NCI-H526 (cell line): ENCODE measurements around the gene MFSD6L.

Experiments
- DNase-seq, 2 experiments: peaks; one replicate each; lab custom pipeline; 2025; lab: John Stamatoyannopoulos, UW

MFSD6L gene

DNA sequence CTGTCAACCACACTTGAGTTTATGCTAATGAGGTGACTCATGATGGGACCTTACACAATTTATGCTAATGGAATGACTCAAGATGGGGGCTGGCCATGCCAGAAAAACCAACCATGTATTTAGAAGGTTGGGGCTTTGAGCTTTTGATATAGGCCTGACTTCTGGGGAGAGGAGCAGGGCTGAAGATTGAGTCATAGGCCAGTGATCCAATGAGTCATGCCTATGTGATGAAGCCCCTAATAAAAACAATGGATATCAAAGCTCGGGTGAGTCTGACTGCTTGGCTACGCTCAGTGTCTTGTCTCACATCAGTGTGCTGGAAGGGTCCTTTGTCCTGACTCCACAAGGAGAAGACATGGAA, 7.3 kb downstream of the MFSD6L start:
- DNase-seq = no peak

DNA sequence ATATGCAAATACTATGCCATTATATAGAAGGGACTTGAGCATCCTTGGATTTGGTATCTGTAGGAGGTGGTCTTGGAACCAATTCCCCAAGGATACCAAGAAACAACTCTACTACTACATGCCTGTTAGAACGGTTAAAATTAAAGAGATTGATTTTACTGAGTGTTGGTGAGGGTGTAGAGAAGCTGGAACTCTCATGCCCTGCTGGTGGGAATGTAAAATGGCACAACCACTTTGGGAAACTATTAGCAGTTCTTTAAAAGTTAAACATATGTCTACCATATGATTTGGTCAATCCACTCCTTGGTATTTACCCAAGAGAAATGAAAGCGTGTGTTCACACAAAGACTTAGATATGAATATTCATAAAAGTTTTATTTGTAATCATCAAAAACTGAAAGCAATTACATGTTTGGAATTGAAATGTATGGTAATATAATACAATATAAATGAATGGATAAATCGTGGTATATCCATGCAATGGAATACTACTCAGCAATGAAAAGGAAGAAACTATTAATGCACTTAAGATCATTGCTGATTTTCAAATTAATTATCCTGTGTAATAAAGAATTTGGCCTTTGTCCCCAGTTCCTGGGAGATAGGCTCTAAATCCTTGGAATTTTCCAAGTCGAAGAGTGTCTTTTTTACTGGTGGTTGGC, 7.8 kb downstream of the MFSD6L start:
- DNase-seq = no peak

DNA sequence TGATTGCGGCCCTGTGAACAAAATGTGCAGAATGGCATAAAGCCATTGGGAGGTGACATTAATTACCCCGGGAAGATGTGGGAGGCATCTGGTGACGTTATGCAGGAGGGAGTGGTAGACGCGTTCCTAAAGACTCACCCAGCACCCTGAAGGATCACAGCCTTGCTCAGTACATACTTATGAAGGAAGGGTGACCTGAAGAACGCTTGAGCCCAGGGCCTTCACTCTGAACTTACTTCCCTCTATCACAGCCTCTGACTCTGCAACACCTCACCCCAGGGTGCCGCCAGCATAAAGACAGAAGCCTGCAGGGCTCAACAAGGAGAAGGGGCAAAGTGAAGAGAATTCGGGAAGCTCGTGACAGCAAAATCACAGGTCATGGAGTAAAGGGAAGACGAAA, 9.4 kb downstream of the MFSD6L start:
- DNase-seq = no peak

DNA sequence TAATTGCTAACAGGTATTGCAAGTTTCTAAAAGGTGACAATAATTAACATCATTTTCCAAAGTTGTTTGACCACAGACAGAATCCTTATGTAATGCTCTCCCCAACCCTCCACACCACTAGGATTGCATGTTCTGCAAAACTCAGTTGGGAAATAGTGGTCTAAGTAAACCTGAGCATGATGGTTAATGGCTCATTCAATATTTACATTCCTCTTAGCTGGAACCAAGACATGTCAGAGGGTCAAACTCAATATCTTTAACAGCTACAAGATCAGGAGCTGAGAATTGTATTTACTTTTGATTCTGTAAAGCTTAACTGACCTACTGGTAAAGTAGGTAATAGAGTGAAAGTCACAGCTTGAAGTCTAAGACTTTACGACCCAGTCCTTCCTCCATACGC, 10.2 kb downstream of the MFSD6L start:
- no peak for DNase-seq

DNA sequence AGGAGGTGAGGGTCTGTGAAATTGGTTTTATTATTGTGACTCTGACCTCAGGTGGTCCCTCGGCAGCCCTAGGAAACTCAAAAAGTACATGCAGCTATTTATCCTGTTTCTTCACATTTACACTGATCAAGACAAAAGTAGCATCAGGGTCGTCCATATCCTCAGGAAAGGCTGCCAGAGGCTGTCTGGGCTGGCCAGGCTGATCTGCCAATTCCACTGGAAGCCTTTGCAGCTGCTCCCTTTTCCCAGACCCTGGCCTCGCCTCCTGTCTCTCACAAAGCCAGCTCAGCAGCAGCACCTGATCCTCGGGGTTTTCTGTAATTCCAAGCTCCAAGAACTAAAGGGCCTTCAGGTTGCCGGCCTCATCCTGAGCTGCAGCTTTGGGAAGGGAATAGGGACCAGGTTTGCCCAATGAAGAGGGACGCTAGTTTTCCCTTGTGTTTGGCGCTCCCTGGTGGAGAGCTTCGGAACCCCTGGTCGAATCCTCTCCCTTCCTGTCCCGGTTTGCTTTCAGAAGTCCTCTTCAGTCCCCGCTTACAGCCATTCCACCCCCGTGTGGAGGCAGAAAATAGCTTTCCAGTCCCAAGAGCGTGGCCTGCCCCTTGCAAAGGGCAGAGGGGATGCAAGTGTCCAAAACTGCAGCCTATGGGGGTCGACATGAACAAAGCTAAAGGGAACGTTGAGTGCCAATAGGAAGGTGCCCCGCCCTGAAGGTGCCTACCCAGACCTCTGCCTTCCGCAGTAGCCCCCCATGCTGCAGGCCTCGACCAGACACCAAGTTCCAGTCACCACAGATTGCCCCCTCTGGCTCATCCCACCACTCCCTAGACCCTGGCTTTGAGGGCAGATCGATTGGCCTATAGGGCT, 13.4 kb downstream of the MFSD6L start:
- peak; percentile 7 to 70 for DNase-seq

DNA sequence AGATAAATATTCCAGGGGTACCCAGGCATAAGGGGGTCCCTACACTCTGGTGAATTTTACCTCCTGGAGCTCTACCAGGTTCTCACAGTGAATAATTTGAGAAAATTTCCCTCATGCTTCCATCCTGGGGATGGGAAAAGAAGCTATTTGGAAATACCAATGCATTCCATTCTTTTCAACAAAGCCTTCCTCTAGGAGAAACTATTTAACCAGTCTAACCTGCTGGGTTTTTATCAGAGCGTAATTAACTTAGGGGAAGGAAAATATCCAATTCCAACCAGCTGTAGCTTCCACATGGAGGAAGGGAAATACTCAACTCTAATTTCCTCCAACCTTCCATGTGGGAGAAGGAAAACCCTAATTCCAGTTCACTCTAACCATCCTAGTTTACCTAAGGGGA, 17.0 kb downstream of the MFSD6L start:
- DNase-seq = no peak

DNA sequence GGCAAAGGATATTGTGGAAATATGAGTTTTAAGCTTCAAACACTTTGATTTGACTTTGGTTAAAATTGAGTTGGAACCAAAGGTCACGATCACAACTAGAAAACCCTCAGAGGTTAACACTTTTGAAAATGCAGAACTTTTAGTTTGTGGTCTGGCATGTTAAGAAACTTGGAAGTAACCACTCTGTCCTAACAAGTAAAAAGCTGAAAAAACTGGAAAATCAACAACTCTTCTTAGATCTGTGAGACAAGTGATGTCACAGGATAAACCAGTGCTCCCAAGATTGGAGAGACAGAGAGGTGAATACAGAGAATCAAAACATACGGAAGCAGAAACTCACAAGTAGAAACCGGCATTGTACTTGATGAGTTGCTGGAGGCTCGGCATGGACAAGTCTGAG, 17.4 kb downstream of the MFSD6L start:
- DNase-seq = no peak

DNA sequence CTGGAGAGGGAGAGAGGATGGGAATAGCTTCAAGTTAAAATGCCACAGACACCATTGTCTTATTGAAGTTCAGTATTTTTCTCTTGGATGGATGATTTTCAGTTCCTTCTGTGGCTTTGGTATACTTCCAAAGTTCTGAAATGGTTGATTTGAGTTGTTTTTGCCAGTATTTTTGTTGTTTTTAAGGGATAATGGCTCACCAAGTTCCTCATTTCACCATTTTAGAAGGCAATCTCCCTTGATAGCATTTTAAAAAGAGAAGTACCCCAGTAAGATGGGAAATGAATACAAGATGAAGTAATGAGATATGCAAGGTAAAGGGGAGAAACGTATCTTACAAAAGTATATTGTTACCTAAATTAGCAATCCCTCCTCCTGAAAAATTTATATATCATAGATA, 22.3 kb downstream of the MFSD6L start:
- DNase-seq = no peak

DNA sequence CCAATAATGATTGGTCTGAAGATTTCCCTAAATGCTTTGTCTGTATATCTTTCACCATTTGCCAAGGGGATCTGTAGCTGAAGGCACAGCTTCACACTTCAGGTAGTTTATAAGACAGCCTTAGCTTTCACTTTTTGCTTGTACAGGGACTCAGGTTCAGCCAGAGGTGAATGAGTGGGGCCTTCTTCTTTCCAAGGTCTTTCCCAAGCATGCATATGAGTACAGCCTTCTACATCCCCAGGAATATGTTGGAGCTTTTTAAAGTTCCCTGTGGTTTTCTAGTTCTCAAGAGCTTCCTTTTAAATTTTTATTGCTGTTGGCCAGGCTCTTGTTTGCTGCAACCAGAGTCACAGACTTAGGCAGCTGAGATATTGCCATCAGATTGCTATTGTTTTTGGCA, 22.9 kb downstream of the MFSD6L start:
- no peak for DNase-seq

DNA sequence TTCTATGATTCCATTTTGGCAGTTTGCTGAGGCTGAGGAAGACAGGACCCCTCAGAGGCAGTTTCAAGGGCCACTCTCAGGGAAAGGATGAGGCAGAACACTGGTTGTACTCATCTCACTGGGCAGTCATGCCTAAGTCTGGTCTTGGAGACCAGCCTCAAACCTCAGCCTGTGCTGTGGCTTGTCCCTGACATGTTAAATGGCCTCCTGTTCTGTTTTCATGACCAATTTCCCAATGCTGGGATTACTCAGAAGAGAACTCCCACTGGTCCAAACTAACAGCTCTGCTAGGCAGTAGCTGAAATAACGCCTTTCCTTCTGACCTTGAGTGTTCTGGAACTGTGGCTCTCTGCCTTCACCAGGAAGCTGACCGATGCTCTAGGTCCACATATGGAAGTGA, 32.4 kb downstream of the MFSD6L start:
- DNase-seq = no peak

DNA sequence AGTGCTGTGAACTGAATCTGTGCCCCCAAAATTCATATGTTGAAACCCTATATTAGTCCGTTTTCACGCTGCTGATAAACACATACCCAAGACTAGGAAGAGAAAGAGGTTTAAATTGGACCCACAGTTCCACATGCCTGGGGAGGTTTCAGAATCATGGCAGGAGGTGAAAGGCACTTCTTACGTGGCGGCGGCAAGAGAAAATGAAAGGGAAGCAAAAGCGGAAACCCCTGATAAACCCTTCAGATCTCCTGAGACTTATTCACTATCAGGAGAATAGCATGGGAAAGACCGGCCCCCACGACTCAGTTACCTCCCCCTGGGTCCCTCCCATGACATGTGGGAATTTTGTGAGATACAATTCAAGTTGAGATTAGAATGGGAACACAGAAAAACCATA, 37.2 kb downstream of the MFSD6L start:
- DNase-seq = no peak

DNA sequence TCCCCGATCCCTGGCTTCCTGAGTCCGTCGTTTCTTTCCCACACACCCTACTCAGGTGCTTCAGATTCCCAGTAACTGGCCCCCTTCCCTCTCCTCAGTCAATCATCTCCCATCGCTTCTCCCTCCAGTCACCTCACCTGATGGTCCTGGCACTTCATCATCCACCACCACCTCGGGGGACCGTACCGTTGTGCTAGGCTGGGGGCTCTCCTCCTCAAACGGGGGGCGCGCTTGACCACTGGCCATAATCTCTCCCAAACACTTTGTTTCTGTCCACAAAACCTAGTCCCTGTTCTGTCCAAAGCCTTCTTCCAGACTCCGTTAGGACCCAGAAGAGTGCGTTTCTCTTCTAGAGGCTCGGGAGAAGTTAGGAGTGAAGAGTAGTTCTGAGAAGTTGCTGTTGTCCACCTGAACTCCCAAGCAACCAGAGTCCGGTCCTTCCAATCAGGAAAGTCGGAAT, 41.0 kb downstream of the MFSD6L start, which contains the start of gene SPDYE4:
Gene SPDYE4 (minus strand): TSS at position 410 of the 460 bp plus-strand sequence. CDS start 164 bp downstream, at position 246.
- no peak for DNase-seq

DNA sequence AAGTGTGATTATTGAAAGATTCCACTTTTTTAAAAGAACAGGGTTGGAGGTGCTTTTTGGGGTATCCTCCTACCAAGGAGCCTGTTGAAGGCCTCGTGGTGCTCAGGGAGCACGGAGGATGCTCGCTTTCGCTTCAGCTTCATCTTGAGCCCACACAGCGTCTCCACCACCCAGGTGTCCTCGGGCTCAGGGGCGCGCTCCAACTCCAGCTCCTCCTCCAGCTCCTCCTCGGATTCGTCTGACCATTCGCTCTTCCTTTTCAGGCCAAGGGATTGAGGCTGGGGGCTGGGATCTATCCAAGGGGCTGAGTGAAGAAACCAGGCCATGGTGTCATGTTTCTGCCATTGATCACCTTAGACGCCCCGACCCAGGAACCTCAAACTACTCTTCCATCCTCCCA, 42.0 kb downstream of the MFSD6L start:
- DNase-seq = no peak

DNA sequence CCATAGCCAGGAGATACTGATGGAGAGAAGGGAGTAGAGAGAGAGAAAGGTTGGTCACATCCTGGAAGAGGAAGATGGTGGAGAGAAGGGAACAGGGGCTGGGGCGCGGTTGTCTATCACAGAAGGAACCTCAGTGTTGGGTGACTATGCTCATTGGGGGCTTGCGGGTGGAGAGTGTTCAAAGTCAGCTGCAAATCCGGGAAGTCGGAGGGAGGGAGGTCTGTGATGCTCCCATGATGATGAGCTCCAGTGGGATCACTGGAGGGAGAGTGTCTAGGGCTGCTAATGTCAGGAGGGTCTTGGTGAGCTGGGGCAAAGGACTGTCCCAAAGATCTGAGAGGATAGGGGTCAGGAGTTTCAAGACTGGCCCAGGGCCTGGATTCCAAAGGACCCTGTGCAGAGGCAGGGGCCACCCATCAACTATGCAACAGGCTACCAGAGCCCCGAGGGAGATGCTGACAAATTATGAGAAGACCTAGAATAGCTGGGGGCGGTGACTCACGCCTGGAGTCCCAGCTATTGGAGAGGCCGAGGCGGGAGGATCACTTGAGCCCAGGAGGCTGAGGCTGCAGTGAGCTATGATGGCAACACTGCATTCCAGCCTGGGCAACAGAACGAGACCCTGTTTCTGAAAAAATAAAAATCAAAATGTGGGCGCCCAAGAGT, 43.4 kb downstream of the MFSD6L start:
- DNase-seq = no peak

DNA sequence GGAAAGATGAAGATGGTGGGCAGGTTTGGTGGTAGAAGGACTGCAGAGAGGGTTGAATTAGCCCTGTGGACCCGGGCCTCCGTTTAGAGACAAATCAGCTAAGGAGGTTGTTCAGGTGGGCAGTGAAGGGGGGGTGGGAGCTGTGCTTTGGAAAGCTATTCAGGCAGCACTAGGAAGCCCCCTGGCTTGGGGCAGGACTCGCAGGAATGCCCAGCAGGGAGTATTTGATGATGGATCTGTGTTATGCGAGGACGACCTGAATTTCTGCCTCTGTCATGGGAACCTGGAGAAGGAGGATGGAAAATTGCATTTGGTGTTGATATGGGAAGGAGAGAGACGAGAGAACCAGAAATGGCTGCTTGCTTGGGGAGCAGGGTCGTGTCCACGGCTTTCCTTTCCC, 44.3 kb downstream of the MFSD6L start:
- DNase-seq = no peak

DNA sequence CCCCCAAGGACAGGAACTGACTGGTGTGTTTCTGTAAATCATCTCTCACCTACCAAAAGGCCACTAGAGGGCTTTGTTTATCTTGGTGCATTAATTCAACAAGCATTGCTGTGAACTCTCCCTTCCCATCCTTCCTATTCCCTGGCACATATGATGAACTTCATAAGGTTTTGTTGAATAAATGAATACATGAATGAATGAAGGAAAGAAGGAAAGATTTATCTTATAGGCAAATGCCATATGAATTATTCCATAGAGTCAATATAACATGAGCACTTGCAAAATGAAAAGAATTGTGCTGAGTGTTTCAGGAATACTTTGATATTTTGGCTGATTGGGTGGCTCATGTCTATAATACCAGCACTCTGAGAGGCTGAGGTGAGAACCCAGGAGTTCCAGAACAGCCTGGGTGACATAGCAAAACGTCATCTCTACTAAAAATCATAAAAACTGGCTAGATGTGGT, 45.2 kb downstream of the MFSD6L start:
- peak in 1 of 2 experiments; percentile 51 for DNase-seq

DNA sequence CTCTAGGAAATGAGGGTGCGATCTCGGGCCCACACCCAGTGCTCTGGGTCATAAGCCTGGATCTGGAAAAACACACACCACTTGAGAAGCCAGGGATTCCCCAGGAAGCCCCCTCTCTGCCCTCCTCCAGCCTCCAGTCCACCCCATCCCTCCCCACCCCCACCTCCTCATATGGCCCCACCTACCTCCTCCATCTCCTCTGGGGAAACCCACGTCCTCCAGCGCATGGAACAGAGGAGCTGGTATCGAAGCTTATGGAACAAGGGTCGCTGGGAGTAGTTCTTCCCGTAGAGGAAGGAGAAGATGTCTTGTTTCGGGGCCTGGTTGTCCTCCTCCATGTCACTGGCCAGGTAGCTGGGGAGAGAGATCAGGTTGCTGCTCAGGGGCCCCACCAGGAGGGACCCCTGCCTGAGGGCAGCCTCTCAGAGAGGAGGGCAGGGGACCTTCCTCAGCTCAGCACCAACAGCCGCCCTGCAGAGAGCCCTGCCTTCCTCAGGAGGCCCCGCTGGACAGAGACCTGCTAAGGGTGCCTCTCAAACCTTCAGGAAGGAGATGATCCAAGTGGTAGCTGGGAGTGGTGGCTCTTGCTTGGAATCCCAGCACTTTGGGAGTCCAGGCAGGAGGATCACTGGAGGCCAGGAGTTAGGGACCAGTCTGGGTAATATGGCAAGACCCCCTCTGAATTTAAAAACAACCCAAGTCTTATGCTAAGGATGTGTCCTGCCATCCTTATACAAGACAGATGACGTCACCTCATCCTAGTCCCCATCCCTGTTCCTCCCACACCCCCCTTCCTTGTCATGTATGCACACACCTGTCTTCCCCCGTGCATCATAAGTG, 45.8 kb downstream of the MFSD6L start:
- no peak for DNase-seq

DNA sequence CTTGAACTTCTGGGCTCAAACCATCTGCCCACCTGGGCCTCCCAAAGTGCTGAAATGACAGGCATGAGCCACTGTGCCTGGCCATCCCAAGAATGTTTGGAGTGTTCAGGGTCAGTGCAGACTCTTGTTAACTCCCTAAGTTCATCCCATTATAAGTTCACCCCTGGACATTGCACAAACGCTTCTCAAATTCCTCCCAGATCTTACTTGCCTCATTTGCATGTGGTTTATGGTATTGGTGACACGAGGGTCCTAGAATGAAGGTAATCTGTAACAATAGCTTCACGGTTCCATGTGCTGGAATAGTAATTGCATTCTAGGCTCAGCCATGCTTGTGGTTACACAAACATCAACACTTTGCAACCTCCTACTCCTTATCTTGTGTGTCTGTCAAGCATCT, 49.5 kb downstream of the MFSD6L start:
- DNase-seq = no peak

DNA sequence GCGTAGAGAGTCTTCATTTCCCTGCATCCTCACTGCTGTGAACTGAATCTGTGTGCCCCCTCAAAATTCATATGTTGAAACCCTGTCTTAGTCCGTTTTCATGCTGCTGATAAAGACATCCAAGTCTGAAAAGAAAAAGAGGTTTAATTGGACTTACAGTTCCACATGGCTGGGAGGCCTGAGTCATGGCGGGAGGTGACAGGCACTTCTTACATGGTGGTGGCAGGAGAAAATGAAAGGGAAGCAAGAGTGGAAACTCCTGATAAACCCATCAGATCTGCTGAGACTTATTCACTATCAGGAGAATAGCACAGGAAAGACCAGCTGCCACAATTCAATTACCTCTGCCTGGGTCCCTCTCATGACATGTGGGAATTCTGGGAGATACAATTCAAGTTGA, 51.4 kb downstream of the MFSD6L start:
- no peak for DNase-seq
